A673 (cell line): Measurements from ENCODE around the gene PDXP. TPM values are rescaled to one million over a fixed set of nuclear protein-coding genes. Genes with fewer than 3 reads are reported as not detected.
A peak's percentile ranks its signal among the peaks of the same experiment; 100 is the strongest.

Source experiments
- BruUV-seq: library from RNA; stranded (reverse); fragments of 400-500 nt; replicated peaks from 2 replicates; lab custom pipeline; 2021; lab: Mats Ljungman, UMichigan
- CTCF ChIA-PET: fragments of 300-600 bp; sonication (Branson Sonifier 250); formaldehyde crosslinking; loops from one replicate; lab custom pipeline; 2022; ENCODE audit warnings: antibody characterized with exemption; lab: Charles Lee
- POLR2A ChIA-PET: fragments of 300-600 bp; sonication (Branson Sonifier 250); formaldehyde crosslinking; loops from one replicate; lab custom pipeline; 2022; ENCODE audit warnings: antibody characterized with exemption; ENCODE audit not compliant: low non-redundant PET; lab: Charles Lee
- DNase-seq: peaks from one replicate; pipeline ENCODE4 v3.0.0-alpha.2; 2015; ENCODE audit warnings: low spot score
- H3K27ac ChIP-seq: fragments of 200-600 bp; sonication (generic); 2 replicates; pipeline ENCODE4 v1.5.1; 2016; ENCODE audit warnings: mixed run types, low read depth, mild to moderate bottlenecking, mixed read lengths, antibody characterized with exemption, low read length; ENCODE audit not compliant: poor library complexity, severe bottlenecking
- H3K27me3 ChIP-seq: fragments of 200-600 bp; sonication (generic); replicated peaks from 2 replicates; pipeline ENCODE4 v1.6.1; 2017; ENCODE audit warnings: mixed run types, low read depth, mild to moderate bottlenecking, mixed read lengths, antibody characterized with exemption, low read length; ENCODE audit not compliant: insufficient read depth, poor library complexity
- H3K36me3 ChIP-seq: fragments of 200-600 bp; sonication (generic); 2 replicates; pipeline ENCODE4 v1.6.1; 2016; ENCODE audit warnings: mixed run types, mild to moderate bottlenecking, mixed read lengths, antibody characterized with exemption, low read length; ENCODE audit not compliant: insufficient read depth, poor library complexity, severe bottlenecking
- H3K4me1 ChIP-seq: fragments of 200-600 bp; sonication (generic); 2 replicates; pipeline ENCODE4 v1.6.1; 2017; ENCODE audit warnings: mixed run types, mild to moderate bottlenecking, mixed read lengths, antibody characterized with exemption, low read length; ENCODE audit not compliant: insufficient read depth, poor library complexity, severe bottlenecking
- H3K4me3 ChIP-seq: fragments of 200-600 bp; sonication (generic); 2 replicates; pipeline ENCODE4 v1.5.1; 2016; ENCODE audit warnings: low read depth, mixed run types, mild to moderate bottlenecking, mixed read lengths, low read length; ENCODE audit not compliant: poor library complexity, severe bottlenecking
- H3K9me3 ChIP-seq: fragments of 200-600 bp; sonication (generic); 2 replicates; pipeline ENCODE4 v1.6.1; 2016; ENCODE audit warnings: mixed run types, low read depth, mild to moderate bottlenecking, mixed read lengths, antibody characterized with exemption, low read length; ENCODE audit not compliant: poor library complexity, severe bottlenecking
- EZH2 ChIP-seq: fragments of 200-600 bp; sonication (generic); IDR thresholded peaks from 2 replicates; pipeline ENCODE4 v1.6.1; 2017; ENCODE audit warnings: borderline replicate concordance, low read depth, mild to moderate bottlenecking, mixed read lengths, antibody characterized with exemption, low read length; ENCODE audit not compliant: poor library complexity, severe bottlenecking
- intact Hi-C: fragments of 100-400 bp; cut with micrococcal nuclease; formaldehyde crosslinking; loops from one replicate; pipeline ENCODE4 v1.10.0; 2022; ENCODE audit not compliant: unreplicated experiment
- total RNA-seq: library from RNA; stranded (reverse); gene quantifications from 2 replicates; pipeline ENCODE4 v1.2.3, GENCODE V29; 2021
- TF ChIP-seq, protein P1 (sequence below): fragments of 300-800, 200-600 bp; sonication (generic); conservative IDR thresholded peaks from 2 replicates; pipeline ENCODE4 v1.5.1; 2017; ENCODE audit warnings: low read depth, mild to moderate bottlenecking, antibody characterized with exemption, low read length, moderate library complexity, mixed read lengths

PDXP gene
- total RNA-seq, 1 experiment from 2014 or later, result 63.5 TPM

DNA sequence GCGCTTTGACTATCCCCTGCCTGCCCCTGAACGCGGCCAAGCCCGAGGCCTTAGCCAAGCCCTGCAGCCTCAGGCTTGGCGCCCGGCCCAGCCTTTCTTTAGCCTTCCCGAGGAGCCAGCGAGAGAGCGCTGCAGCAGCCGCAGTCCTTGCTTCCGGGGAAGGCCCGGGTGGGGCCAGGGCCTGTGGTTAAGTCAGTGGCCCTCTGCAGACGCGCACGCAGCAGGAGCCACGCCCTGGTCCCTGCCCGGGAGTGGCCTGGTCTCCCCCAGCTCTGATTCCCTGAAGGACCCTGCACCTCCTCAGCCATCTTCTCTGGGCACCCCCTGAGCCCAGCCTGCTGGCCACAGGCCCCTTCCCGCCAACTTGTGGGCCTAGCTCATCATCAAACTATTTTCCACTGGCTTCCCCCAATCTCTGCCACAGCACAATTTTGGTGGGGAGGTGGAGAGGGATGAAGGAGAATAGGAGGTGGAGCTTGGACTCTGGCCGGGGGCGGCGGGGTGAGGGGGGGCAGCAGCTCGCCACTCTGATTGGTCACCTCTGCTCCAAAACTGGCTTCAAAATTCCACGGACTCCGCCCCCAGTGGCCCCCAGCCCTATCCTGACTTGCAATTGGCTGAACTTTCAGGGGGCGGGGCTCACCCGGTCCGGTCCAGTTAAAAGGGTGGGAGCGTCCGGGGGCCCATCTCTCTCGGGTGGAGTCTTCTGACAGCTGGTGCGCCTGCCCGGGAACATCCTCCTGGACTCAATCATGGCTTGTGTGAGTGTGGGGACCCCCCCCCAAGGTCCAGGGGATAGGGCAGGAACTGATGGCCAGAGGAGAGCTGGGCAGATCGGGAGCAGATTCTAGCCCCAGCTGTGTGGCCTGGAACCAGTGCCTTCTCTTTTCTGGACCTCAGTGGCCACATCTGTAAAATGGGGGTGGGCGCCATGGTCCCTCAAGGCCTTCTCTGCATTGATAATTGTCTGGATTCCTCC lies 16.7 kb downstream of the PDXP start, which contains the start of gene LGALS1:
TSS of gene LGALS1 (plus strand) at position 686 of the 979 bp plus-strand sequence. CDS start at position 753, 67 bp downstream.
- Histone ChIP-seq H3K4me3 (peak within 1 kb of the TSS; percentile 59), H3K4me1 (peaks cover 24% of the 10 kb centered on the region), H3K36me3 (no peaks in the 10 kb centered on the region), H3K27ac (peak within 1 kb of the TSS; percentile 92), H3K9me3 (no peaks in the 10 kb centered on the region), H3K27me3 (no peaks in the 10 kb centered on the region)
- TF ChIP-seq, protein P1, sequence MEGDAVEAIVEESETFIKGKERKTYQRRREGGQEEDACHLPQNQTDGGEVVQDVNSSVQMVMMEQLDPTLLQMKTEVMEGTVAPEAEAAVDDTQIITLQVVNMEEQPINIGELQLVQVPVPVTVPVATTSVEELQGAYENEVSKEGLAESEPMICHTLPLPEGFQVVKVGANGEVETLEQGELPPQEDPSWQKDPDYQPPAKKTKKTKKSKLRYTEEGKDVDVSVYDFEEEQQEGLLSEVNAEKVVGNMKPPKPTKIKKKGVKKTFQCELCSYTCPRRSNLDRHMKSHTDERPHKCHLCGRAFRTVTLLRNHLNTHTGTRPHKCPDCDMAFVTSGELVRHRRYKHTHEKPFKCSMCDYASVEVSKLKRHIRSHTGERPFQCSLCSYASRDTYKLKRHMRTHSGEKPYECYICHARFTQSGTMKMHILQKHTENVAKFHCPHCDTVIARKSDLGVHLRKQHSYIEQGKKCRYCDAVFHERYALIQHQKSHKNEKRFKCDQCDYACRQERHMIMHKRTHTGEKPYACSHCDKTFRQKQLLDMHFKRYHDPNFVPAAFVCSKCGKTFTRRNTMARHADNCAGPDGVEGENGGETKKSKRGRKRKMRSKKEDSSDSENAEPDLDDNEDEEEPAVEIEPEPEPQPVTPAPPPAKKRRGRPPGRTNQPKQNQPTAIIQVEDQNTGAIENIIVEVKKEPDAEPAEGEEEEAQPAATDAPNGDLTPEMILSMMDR, result no peak
- TF ChIP-seq EZH2, result no peak
- intact Hi-C loops, result loop anchor here (5.0 kb wide), 1 partner anchor 127 kb away; no protein-coding TSS in a partner anchor
- peak; percentile 90 for DNase-seq
- no TSS peak for BruUV-seq
- ChIA-PET POLR2A (interaction anchor here (0.5 to 0.6 kb wide), 3 partner anchors 62 to 189 kb away, joined by 3 to 4 read pairs (median 3); no protein-coding TSS in a partner anchor), CTCF (interaction anchor here (0.9 to 1.4 kb wide), 2 partner anchors 14 to 32 kb away, joined by 3 to 4 read pairs; no protein-coding TSS in a partner anchor)

DNA sequence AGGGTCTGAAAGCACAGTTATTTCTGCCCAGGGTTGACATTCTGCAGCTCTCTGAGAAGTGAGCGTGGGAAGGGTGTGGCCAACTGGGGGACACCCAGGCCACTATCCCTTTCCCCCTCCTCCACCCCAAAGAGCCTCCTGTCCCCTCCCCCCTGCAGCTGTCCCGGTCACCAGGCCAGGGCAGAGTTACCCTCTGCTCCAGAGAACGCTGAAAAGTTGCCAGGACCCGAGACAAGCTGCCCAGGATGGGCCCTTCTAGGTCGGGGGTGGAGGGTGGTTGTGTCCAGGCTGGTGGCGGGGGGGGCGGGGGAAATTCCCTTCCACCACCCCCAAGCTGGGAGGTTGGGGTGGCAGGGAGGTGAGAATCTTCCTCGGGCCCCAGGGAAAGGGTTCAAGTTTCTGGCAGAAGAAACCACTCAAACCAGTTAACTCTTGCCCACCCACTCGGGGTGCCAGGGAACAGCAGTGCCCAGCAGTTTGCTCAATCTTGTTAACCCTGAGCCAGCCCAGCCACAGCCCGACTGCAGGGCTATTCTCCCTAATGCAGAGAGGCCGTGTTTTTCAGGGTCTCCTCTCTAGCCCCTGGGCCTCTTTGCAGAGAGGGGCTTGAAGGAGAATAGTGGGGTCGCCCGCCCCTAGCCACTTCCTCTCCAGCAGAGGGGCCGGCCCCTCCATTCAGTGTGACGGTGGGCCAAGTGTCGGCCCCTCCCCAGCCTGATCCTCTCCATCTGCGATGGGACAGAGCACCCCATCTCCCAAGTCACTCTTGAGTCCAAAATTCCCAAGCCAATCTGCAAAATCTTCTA lies 17.6 kb downstream of the PDXP start:
- POLR2A ChIA-PET, result interaction anchor here (0.5 to 0.7 kb wide), 4 partner anchors 15 to 190 kb away, joined by 3 to 8 read pairs (median 4); no protein-coding TSS in a partner anchor
- no peaks in the 10 kb centered on the region for H3K27me3 ChIP-seq
- CTCF ChIA-PET, result interaction anchor here (0.6 to 1.4 kb wide), 2 partner anchors 33 to 35 kb away, joined by 4 read pairs; no protein-coding TSS in a partner anchor
- H3K4me1 ChIP-seq, result peaks cover 24% of the 10 kb centered on the region
- DNase-seq, result no peak
- H3K4me3 ChIP-seq, result peak overlapping the region; percentile 59
- no peaks in the 10 kb centered on the region for H3K36me3 ChIP-seq
- H3K27ac ChIP-seq, result peak overlapping the region; percentile 92
- BruUV-seq, result TSS peak; percentile 44
- H3K9me3 ChIP-seq, result no peaks in the 10 kb centered on the region
- intact Hi-C loops, result loop anchor here (5.0 kb wide), 1 partner anchor 126 kb away; no protein-coding TSS in a partner anchor
- no peak for TF ChIP-seq EZH2
- TF ChIP-seq, protein P1, result no peak
